GM19351 (cell line): ENCODE measurements around the gene RCAN3.
"Not testable (repeated sequence)": the region's sequence is repeated elsewhere in the genome, so short reads cannot be mapped to it uniquely, and the experiment has no call there.

Experiments
- ATAC-seq: cut with Tn5 transposase; IDR thresholded peaks from one replicate; pipeline ENCODE4 v1.9.1; 2021; ENCODE audit warnings: mild to moderate bottlenecking, moderate library complexity; ENCODE audit not compliant: unreplicated experiment

Gene RCAN3

DNA sequence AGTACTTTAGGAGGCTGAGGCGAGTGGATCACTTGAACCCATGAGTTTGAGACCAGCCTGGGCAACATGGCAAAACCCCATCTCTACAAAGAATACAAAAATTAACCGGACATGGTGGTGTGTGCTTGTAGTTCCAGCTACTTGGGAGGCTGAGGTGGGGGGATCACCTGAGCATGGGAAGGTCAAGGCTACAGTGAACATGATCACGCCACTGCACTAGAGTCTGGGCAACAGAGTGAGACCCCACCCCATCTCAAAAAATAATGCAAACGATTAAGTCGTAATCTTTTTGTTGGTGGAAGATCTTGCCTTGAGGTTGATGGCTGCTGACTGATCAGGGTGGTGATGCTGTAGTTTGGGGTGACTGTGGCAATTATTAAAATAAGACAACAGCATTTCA is 6.3 kb downstream of the RCAN3 start:
- ATAC-seq, result no peak

DNA sequence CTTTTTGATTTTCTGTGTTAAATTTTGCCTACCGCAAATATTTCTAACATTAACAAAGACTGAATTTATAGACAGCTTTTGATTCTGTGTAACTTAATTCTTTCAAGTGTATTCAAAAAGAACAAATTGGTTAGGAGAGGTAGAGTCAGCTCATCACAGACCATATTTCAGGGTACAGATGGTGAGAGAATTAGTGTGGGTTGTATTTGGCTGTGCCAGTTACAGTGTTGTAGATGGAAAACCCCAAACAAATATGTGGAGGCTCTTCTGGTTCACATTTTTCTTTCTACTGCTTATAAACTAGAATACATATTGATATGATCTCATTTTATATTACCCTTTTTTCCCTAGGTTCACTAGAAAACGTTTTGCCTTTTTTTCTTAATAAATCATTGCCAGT is 11.1 kb downstream of the RCAN3 start:
- no peak for ATAC-seq

DNA sequence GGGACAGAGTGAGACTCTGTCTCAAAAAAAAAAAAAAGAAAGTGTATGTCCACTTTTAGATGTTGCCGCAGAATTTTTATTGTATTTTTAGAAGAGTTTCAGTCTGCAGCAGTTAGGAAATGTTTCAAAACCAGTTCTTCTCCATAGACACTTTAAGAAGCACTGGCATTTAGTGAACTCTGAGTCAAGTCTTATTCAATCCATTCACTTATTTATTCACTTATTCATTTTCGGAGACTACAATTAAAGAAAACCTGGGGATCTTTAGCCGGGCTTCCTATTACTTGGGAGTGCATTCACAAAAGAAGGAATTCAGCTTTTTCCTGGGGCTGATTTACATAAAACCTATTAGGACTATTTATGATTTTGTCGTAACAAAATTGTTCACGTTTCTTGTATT is 12.3 kb downstream of the RCAN3 start:
- ATAC-seq, result no peak

DNA sequence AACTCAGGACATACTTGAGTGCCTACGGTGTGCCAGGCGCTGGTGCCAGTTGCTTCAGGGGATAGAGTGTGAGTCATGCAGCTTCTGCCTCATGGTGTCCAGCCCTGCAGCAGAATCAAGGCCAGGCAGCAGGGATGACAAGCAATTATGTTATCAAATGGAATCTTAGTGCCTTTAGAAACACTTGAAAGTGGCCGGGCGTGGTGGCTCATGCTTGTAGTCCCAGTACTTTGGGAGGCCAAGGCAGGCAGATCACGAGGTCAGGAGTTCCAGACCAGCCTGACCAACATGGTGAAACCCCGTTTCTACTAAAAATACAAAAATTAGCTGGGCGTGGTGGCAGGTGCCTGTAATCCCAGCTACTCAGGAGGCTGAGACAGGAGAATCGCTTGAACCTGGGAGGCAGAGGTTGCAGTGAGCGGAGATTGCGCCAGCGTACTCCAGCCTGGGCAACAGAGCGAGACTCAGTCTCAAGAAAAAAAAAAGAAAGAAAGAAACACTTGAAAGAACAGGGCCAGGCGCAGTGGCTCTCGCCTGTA is 13.1 kb downstream of the RCAN3 start:
- not testable (repeated sequence) for ATAC-seq

DNA sequence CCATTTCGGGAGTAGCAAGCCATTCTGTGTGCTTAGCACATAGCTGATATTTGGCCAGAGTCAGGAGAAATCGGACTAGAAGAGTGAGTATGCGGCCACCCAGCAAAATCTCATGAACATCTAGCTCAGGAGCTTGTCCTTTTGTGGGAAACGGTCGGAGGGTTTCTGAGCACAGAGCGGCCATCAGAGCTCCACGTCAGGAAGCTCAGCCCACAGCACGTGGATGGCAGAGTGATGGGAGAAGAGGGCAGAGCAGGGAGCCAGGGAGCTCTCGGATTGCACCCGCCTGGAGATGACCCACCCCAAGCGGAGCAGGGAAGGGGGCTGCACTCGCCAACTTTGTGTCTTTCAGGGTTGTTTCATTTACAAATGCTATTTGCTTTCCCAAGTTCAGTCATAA is 13.9 kb downstream of the RCAN3 start:
- ATAC-seq, result no peak

DNA sequence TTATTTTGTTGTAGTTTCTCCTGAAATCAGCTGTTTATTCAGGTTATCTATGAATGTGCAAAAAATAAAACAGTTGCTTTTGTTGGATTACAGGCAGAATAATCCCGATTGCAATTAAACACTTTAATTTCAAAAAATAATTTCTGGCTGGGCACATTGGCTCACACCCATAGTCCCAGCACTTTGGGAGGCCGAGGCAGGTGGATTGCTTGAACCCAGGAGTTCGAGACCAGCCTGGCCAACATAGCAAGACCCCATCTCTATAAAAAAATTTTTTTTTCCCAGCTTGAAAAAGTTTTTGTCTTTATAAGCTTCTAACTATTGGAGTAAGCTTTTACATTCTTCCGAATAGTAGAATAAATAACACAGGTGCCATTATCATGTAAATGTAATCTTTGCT is 15.3 kb downstream of the RCAN3 start:
- no peak for ATAC-seq

DNA sequence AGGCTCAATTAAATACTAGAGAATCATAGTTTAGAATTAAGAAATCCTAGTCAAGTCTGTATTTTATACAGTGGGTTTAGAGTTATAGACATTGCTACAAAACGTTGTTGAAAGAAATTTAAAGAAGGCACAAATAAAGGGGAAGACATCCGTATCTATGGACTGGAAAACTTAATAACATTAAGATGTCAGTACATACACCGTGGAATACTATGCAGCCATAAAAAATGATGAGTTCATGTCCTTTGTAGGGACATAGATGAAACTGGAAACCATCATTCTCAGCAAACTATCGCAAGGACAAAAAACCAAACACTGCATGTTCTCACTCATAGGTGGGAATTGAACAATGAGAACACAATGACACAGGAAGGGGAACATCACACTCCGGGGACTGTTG is 17.6 kb downstream of the RCAN3 start:
- not testable (repeated sequence) for ATAC-seq

DNA sequence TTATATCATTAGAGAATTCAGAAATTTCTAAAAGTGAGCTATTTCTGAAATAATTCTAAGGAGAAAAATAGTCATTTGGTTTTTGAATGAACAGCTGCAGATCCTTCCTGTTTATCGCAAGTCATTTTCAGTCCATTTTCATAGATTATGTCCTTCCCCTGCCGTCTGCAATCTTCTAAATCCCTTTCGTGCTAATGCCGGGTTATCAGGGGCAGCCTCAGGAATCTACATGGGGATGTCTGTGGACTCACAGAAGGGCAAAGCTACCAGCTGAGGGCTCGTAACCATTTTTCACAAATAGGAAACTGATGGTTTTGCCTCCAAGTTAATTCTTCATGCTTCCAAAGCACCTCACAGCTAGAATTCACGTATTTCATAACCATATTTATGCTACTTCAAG is 23.0 kb downstream of the RCAN3 start:
- ATAC-seq, result no peak

DNA sequence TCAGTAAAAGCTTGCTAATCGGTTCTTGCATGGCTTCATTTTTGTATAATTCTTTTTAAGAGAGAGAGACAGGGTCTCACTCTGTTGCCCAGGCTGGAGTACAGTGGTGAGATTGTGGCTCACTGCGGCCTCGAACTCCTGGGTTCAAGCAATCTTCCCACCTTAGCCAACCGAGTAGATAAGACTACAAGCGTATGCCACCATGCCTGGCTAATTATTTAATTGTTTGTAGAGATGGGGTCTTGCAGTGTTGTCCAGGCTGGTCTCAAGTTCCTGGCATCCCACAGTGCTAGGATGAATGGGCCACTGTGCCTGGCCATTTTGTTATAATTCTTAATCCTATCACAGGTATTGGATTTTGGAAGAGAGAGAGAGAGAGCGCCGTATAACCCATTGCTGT is 23.4 kb downstream of the RCAN3 start:
- ATAC-seq, result no peak

DNA sequence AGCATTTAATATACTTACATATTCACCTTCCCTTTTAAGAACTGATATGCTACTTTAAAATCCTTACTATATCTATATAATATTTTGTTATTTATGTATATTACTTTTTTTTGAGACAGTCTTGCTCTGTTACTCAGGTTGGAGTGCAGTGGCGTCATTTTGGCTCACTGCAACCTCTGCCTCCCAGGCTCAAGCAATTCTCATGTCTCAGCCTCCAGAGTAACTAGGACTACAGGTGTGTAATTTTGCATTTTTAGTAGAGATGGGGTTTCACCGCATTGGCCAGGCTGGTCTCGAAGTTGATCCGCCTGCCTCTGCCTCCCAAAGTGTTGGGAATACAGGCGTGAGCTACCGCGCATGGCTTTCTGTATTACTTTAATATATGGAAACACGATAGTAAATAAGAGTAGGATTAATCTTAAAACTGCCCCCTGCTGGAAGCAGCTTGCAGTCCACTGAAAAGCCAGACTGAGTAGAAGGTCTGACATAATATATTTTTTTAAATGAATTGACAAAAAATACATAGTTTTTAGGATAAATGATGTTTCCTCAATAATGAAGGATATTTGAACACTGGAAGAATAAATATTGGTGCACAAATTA is 24.4 kb downstream of the RCAN3 start:
- no peak for ATAC-seq

DNA sequence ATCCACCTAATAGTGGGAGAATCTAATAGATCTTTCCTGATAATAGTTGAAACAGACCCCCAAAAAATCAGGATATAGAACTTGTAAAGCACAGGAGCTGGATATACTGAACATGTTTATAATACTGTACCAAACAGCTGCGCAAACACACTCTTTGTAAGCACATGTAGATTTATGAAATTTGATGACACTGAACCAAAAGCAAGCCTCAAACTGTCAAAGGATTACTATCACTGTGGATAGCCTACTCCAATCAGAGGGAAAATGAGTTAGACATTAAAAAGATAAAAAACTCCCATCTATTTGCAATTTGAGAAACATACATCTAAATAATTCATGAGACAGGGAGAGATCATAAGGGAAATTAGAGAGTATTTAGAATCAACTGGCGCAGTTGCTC is 26.1 kb downstream of the RCAN3 start:
- ATAC-seq, result no peak

DNA sequence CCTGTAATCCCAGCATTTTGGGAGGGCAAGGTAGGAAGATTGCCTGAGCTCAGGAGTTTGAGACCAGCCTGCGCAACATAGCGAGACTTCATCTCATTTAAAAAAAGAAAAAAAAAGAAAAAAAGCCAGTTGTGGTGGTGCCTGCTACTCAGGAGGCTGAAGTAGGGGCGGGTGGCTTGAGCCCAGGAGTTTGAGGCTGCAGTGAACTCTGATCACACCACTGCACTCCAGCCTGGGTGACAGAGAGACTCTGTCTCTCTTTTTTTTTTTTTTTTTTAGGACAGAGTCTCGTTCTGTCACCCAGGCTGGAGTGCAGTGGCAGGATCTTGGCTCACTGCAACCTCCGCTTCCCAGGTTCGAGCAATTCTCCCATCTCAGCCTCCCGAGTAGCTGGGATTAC is 26.7 kb downstream of the RCAN3 start:
- ATAC-seq, result not testable (repeated sequence)

DNA sequence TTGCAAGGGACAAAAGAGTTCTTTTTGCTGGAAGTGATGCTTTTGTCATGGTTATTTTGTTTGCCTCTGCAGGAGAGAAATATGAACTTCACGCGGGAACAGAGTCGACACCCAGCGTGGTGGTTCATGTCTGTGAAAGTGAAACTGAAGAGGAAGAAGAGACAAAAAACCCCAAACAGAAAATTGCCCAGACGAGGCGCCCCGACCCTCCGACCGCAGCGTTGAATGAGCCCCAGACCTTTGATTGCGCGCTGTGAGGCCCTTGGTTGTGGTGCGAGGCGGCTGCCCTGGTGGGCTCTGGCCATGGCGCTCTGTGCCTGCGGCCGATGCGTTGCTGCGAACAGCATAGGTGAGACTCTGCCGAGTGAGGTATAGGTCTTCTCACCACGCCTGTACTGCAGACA is 32.4 kb downstream of the RCAN3 start:
- ATAC-seq, result peak; percentile 38

DNA sequence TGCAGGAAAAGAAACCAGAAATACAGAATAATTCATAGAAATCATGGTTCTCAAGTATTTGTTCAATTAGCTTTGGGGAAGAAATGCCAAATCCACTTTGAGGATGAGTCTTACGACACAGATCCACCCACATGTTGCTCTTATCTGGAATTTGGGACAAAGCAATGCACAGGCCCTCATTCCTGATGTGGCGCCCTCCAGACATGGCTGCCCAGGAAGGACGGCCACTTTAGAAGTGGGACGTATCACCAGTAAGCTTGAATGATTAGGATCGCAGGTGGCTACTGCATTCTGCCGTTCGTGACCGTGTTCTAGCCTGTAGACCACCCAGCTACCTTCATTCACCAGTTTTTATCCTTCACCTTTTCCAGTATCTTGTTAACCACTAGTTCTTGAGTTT is 33.1 kb downstream of the RCAN3 start:
- no peak for ATAC-seq

DNA sequence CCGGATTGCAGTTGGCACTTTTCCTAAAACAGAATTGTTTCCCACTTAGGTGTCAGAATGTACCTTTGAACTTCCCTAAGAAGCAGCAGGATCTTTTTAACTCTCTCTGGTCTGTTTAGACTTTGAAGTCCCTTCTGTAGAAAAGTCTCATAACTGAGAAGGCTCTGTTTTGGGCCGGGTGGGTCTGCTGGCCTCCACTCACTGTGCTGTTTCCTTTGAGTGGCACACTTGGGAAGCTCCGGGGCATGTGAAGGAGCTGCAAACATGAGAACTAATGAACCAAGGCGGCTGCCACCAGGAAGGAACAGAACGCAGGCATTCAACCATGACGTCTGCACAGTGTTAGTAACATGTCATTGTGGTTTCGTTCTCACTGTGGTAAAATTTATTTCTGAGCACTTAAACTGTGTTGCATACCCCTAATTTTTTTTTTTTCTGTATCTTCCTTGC is 33.8 kb downstream of the RCAN3 start:
- ATAC-seq, result peak; percentile 50

DNA sequence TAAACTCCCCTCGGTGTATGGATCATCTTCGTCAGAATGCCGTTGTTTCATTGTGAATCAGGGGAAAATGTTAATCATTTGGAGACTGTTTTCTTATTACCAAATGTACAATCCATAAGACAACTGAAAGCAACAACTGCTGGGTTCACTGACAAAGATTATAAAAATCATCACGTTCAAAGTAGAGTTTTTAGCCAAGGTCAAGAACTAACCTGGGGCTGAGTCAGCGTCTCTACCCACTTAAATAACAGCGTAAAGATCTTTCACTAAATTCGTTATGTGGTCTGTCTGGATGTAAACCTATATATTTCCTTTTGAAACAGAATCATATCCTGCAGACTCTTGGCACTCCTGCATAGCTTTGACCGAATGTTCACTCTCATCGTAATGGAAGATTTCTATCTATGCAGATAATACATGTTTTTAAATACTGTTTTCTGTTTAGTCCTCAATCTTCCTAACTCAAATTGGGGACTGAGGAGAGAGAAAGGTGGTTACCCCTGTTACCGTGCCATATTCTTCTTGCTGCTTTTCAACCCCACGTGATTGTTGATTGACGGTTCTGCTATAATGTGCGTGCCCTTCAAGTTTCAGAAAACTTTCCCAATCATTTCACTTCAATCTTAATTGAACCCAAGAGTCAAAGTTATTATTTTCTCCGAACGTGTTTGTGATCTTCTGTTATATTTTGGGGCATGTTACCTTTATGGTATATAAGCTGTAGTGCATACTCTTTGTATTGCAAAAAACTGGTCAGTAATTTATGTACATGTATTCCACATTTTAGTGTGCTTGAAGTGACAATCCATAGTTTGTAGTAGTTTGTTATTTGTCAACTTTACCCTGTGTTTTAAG is 37.6 kb downstream of the RCAN3 start:
- ATAC-seq, result no peak

DNA sequence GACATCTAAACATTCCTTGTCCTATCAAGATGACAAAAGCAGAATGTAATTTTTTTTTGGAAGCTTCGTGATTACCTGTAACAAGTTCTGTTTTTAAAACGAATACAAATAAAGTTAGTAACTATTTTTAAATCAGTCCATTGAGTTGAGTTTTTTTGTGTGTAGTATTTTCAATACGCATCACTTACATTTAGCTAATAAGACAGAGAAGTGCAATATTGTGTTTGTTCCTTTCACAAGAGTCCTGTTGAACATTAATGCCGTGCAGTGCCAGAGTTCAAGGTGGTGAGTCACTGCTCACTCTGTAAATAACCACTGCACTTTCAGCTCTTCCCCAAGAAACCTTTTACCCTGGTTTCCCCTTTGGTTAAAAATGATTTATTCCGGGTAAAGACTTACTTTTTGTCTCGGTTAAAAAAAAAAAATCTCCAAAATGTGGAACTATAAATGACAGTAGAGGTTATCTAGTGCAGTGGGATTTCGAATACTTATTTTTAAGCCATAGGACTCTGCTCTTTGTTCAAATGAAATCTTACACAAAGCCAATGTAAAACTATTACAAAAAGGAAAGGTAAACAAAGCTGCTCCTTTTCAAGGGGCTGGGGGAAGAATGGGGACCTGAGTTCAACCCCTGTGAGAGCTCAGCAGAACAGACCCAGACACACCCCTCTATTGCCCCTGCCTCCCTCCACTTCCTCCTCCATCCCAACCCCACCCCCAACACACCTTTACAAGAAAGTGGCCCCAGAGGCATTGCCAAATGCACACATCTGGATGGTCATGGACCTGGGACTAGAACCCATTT is 38.5 kb downstream of the RCAN3 start:
- no peak for ATAC-seq

DNA sequence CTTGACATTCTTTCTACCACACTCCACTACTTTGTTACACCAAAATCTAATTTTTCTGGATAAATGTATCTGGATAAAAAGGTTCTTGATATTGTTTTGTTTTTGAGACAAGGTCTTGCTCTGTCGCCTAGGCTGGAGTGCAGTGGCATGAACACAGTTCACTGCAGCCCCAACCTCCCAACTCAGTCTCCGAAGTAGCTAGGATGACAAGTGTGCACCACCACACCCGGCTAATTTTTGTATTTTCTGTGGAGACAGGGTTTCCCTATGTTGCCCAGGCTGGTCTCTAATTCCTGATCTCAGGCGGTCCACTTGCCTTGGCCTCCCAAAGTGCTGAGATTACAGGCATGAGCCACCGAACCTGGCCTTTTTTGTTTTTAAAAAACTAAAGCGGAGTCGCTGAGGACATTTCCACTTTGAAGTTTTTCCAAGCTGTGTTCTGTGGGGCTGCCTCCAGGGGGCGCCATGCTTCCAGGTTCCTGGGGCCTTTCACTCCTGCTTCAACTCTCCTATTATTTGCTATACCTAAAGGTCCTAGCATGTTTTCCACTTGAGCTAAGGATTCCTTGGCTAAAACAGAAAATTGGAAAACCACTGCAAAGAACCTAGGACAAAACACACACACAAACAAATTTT is 39.2 kb downstream of the RCAN3 start:
- no peak for ATAC-seq

DNA sequence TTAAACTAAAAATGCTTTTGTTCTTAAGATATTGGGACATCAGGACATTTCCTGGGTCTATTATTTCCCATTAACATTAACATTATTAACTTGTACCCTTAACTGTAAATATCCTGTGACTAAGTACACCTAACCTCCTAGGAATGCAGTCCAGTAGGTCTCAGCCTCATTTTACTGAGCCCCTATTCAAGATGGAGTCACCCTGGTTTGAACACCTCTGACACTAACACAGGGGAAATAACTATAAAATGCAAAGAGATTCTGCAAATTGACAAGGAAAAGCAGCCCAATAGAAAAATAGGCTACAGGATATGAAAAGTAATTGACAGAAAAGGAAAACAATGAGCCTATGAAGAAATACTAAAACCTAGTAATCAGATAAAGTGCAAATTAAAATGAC is 41.6 kb downstream of the RCAN3 start:
- ATAC-seq, result no peak

DNA sequence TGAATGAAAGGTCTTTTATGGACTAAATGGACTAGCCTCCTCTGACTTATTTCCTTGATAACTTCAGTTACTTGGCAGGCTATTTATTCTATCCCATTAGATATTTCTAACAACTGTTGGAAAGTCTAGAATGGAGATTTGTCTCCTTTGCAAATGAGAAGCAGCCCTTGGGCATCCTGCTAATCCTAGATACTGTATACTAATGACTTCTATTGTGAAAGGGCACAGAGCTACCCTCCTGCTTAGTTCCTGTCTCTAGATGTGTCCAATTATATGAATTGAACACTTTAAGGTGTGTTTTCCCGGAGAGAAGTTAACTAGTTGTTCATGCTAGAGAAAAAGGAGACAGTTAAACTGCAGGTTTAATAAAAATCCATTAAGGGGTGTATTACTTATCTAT is 43.0 kb downstream of the RCAN3 start:
- ATAC-seq, result no peak

DNA sequence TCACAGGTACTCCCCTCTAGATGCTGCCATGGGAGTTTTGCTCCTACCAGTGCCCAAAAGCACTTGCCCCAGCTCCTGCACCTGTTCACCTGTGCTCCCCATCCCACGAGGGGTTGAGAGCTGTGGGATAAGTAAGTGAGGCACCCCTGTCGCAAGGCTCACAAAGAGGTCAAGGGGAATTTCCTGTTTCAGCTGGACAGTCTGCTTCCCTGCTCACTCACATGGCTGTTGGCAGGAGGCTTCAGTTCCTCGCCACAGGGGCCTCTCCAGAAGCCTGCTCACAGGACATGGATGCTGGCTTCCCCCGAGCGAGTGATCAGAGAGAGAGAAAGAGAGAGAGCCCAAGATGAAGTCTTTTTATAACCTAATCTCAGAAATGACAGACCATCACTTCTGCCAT is 44.6 kb downstream of the RCAN3 start:
- ATAC-seq, result no peak
